Ovary (tissue), 9 donors: ENCODE results near the gene PRR19. TPM values are rescaled to one million over a fixed set of nuclear protein-coding genes. Genes with fewer than 3 reads are reported as not detected.
"Not testable (repeated sequence)": the region's sequence is repeated elsewhere in the genome, so short reads cannot be mapped to it uniquely, and the experiment has no call there.

ENCODE experiments used
- DNase-seq, 5 donors: peaks; one replicate each; pipeline ENCODE4 v3.0.0-alpha.2; 2019 to 2020
- H3K27ac ChIP-seq, 2 donors: fragments of 200-600 bp; one replicate each; pipeline versions ENCODE4 v1.5.1 to v1.8.0; 2019 to 2022
- H3K27me3 ChIP-seq: fragments of 200-600 bp; one replicate; pipeline ENCODE4 v1.8.0; 2022
- H3K36me3 ChIP-seq: fragments of 200-600 bp; sonication (generic); one replicate; pipeline ENCODE4 v1.5.1; 2019
- H3K4me1 ChIP-seq: one replicate; pipeline ENCODE4 v1.8.1; 2013; ENCODE audit warnings: mild to moderate bottlenecking, moderate library complexity; ENCODE audit not compliant: insufficient read depth
- H3K4me3 ChIP-seq: fragments of 200-600 bp; sonication (generic); one replicate; pipeline ENCODE4 v1.5.1; 2017
- H3K9me3 ChIP-seq, 2 donors: fragments of 200-600 bp in 1 of 2; sonication (generic) in 1 of 2; one replicate each; pipeline versions ENCODE4 v1.5.1 to v1.8.1; 2013 to 2019; ENCODE audit warnings: mild to moderate bottlenecking in 1 of 2, moderate library complexity in 1 of 2
- EP300 ChIP-seq: sonication (generic); formaldehyde crosslinking; IDR thresholded peaks from one replicate; pipeline ENCODE4 v1.6.1; 2017; ENCODE audit warnings: antibody characterized with exemption
- POLR2A ChIP-seq: fragments of 450-650 bp; IDR thresholded peaks from one replicate; pipeline ENCODE4 v1.6.1; 2017; ENCODE audit warnings: antibody characterized with exemption, mild to moderate bottlenecking, moderate library complexity
- WGBS, 3 donors: extraction: QIAGEN DNeasy Blood & Tissue Kit in 1 of 3; methylation state at CpG; one replicate each; pipeline versions ENCODE4 v1.1.5 to v1.1.7; 2013 to 2017; 5-methylcytosine and 5-hydroxymethylcytosine counted together
- intact Hi-C, 4 donors: fragments of 100-400 bp; cut with DNase I; formaldehyde crosslinking; loops; one replicate each; pipeline versions ENCODE4 v1.11.0 to v1.15.1; 2022 to 2023
- polyA plus RNA-seq, 2 donors: library from polyadenylated mRNA; stranded (reverse); fragments of 200-250 nt in 1 of 2; fragments of 350-450 nt in 1 of 2; fragmentation: Illumina TruSeq in 1 of 2; extraction: RNeasy Lipid Tissue Mini Kit (QIAGEN cat#74804) in 1 of 2; gene quantifications; one replicate each; pipeline ENCODE4 v1.2.3, GENCODE V29; 2013 to 2014
- total RNA-seq, 7 donors: library from RNA; depleted of rRNA in 2 of 7; stranded (reverse); fragments of >200 nt in 2 of 7; fragmentation: NEBNext Ultra II Directional in 3 of 7; extraction: Animal tissue kit (Norgen Biotek cat#: 25700) in 3 of 7; gene quantifications; one replicate each; pipeline versions ENCODE4 v1.1.0 to v1.2.4, GENCODE V29; 2016 to 2023
- TF ChIP-seq, protein P1 (sequence below), 3 donors: fragments of 450-650 bp in 2 of 3; fragments of 200-600 bp in 1 of 3; IDR thresholded peaks; one replicate each; pipeline versions ENCODE4 v1.5.1 to v1.8.0; 2016 to 2022; ENCODE audit warnings: antibody characterized with exemption in 3 of 3, mild to moderate bottlenecking in 1 of 3
- donor health status: DM: no; HTN: no; CAD: no; lungs with moderate emphysema.
- donor health status: DM: no; HTN: no; CAD: no.
- donor health status: Bipolar disorder and iron deficiency.
- donor health status: DM: yes; HTN: yes; CAD: no.
- donor health status: DM: no; HTN: no; CAD: no.
- donor health status: DM: yes; HTN: yes; CAD: no.

PRR19 gene
- total and polyA plus RNA-seq, 9 donors = 0.58 to 2.9 (median 0.77) TPM; not detected in 2

GRCh38 chr19:42334697-42335373, 32.9 kb downstream of the PRR19 start:
- no peak for DNase-seq
- H3K27ac ChIP-seq = no peak overlapping the region
- no peak for TF ChIP-seq EP300
- no peak for TF ChIP-seq POLR2A
- 83 to 92% (median 89%) methylated on average over 13 of the region's 13 CpGs for WGBS, 3 donors
- intact Hi-C loops = no loop called here
- H3K9me3 ChIP-seq = no peaks in the 10 kb centered on the region
- H3K36me3 ChIP-seq = no peaks in the 10 kb centered on the region
- no peak overlapping the region for H3K4me3 ChIP-seq
- H3K4me1 ChIP-seq = no peaks in the 10 kb centered on the region
- H3K27me3 ChIP-seq = no peaks in the 10 kb centered on the region

- 81 to 93% (median 85%) methylated on average over 7 of the region's 7 CpGs for WGBS, 3 donors
- no peaks in the 10 kb centered on the region for H3K27me3 ChIP-seq
- H3K9me3 ChIP-seq = no peaks in the 10 kb centered on the region
- DNase-seq = no peak
- intact Hi-C loops = no loop called here
- TF ChIP-seq POLR2A (no peak), EP300 (no peak)
- TF ChIP-seq, protein P1, sequence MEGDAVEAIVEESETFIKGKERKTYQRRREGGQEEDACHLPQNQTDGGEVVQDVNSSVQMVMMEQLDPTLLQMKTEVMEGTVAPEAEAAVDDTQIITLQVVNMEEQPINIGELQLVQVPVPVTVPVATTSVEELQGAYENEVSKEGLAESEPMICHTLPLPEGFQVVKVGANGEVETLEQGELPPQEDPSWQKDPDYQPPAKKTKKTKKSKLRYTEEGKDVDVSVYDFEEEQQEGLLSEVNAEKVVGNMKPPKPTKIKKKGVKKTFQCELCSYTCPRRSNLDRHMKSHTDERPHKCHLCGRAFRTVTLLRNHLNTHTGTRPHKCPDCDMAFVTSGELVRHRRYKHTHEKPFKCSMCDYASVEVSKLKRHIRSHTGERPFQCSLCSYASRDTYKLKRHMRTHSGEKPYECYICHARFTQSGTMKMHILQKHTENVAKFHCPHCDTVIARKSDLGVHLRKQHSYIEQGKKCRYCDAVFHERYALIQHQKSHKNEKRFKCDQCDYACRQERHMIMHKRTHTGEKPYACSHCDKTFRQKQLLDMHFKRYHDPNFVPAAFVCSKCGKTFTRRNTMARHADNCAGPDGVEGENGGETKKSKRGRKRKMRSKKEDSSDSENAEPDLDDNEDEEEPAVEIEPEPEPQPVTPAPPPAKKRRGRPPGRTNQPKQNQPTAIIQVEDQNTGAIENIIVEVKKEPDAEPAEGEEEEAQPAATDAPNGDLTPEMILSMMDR (IDR thresholded peaks at IDR 0.05) = no peak
- H3K4me3 ChIP-seq = no peak overlapping the region
- no peaks in the 10 kb centered on the region for H3K36me3 ChIP-seq
- no peak overlapping the region for H3K27ac ChIP-seq
- no peaks in the 10 kb centered on the region for H3K4me1 ChIP-seq
These were observed 33.5 kb downstream of the PRR19 start for GRCh38 chr19:42335374-42335936.

- no peak overlapping the region for H3K4me3 ChIP-seq
- no peak for DNase-seq
- H3K36me3 ChIP-seq = no peaks in the 10 kb centered on the region
- H3K27me3 ChIP-seq = no peaks in the 10 kb centered on the region
- H3K9me3 ChIP-seq = no peaks in the 10 kb centered on the region
- intact Hi-C loops = no loop called here
- WGBS, 3 donors = 86 to 93% (median 87%) methylated on average over 19 of the region's 19 CpGs
- no peaks in the 10 kb centered on the region for H3K4me1 ChIP-seq
- TF ChIP-seq, protein P1 (IDR thresholded peaks at IDR 0.05) = no peak
- TF ChIP-seq EP300 = no peak
- no peak for TF ChIP-seq POLR2A
- H3K27ac ChIP-seq = no peak overlapping the region
These were observed 34.0 kb downstream of the PRR19 start for GRCh38 chr19:42335971-42336370.

- DNase-seq, H3K4me3 ChIP-seq, intact Hi-C loops, H3K27me3 ChIP-seq, H3K4me1 ChIP-seq, H3K9me3 ChIP-seq, H3K36me3 ChIP-seq, H3K27ac ChIP-seq: not testable (repeated sequence)
- 86 to 88% (median 86%) methylated on average over 7 of the region's 7 CpGs for WGBS, 3 donors
These were observed 37.4 kb downstream of the PRR19 start for GRCh38 chr19:42339126-42339860.

- intact Hi-C loops, H3K27me3 ChIP-seq, H3K9me3 ChIP-seq, H3K4me3 ChIP-seq, H3K27ac ChIP-seq, DNase-seq, H3K4me1 ChIP-seq, H3K36me3 ChIP-seq: not testable (repeated sequence)
- 93 to 97% (median 95%) methylated on average over 4 of the region's 4 CpGs for WGBS, 3 donors
These were observed 38.0 kb downstream of the PRR19 start for GRCh38 chr19:42339922-42340321.
